ENCODE measurements around the gene ZSCAN22.
A peak's percentile ranks its signal among the peaks of the same experiment; 100 is the strongest.
"Not testable (repeated sequence)": the region's sequence is repeated elsewhere in the genome, so short reads cannot be mapped to it uniquely, and the experiment has no call there.

The ZSCAN22 gene

DNA sequence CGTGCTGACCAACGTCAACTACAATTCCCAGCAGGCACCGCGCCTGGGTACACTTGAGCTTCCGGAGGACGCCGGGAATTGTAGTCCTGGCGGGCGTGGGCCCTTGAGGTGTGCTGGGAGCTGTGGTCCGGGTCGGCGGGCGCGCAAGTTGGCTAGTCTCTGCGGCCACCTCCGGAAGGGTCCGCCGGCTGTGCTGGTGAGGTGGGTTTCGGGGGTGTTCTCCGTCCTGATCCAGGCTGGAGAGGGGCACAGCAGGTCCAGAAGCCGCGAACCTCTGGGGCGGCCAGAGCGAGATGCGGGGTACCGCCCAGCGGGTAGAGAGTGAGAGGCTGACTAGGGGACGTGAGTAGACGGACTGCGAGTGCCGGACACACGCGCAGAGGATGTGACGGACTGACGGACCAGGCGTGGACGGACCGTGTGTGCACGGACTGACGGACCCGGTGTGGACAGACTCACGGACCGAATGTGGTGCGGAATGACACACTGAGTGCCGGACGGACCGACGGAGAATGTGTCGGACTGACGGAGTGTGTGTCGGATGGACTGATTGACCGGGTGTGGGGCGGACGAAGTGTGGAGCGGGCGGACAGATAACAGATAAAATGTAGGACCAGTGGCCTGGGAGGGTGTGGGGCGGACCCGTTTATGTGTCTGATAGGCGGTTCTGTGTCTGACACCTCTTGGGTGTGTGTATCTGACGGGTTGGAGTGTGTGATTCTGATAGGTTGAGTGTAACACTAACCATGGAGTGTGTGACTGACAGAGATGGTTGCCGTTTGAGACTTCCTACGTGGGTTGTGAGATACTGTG is at the start of gene ZSCAN22:
TSS of gene ZSCAN22 (plus strand) at position 81 of the 813 bp plus-strand sequence. CDS start 7,809 bp downstream, outside the sequence.
- no peak for FAIRE-seq

GRCh38 chr19:58277197-58277596 is 49.6 kb upstream of the ZSCAN22 start:
- FAIRE-seq, result no peak

GRCh38 chr19:58277748-58278540 is 48.9 kb upstream of the ZSCAN22 start:
- peak; percentile 85 for FAIRE-seq

GRCh38 chr19:58278541-58279041 is 48.2 kb upstream of the ZSCAN22 start, which contains the start of gene ZNF8:
TSS of gene ZNF8 (plus strand) at chr19:58278955. CDS start at chr19:58279082, 127 bp downstream.
- no peak for FAIRE-seq

- FAIRE-seq, result no peak
These were observed 47.5 kb upstream of the ZSCAN22 start for GRCh38 chr19:58279042-58279924.

DNA sequence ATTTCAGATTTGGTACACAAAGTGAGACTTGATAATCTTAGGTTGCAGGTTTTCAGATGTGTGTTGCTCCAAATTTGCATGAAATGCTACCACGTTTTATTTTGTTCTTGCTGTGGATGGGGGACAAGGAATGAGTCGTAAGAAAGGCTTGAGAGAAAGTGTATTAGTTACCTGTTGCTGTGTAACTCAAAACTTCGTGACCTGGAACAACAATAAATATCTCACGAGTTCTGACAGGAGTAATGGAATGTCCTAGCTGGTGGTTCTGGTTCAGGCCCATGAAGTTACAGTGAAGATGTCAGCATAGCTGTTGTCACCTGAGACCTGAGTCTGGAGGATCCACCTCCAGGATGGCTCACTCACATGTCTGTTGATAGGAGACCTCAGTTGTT is 46.9 kb upstream of the ZSCAN22 start:
- FAIRE-seq, result no peak

- FAIRE-seq, result no peak
These were observed 42.6 kb upstream of the ZSCAN22 start for GRCh38 chr19:58284199-58284598.

DNA sequence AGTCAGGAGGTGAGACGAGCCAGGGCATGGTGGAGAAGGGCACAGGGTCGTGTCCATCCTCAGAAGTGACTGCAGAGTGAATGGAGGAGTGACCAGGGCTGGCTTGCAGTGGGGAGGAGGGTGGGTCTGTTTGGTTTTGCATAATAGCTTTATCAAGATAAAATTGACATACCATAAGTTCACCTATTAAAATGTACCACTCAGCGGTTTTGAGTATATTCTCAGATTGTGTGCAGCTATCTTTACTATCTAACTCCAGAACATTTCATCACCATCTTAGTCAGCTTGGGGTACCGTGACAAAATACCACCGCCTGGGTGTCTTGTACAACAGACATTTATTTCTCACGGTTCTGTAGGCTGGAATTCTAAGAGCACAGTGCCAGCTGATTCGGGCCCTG is 34.9 kb upstream of the ZSCAN22 start:
- FAIRE-seq, result no peak

GRCh38 chr19:58294743-58295374 is 31.9 kb upstream of the ZSCAN22 start:
- FAIRE-seq, result no peak

GRCh38 chr19:58296104-58296503 is 30.7 kb upstream of the ZSCAN22 start:
- no peak for FAIRE-seq

- no peak for FAIRE-seq
These were observed 26.2 kb upstream of the ZSCAN22 start for GRCh38 chr19:58300620-58301019.

DNA sequence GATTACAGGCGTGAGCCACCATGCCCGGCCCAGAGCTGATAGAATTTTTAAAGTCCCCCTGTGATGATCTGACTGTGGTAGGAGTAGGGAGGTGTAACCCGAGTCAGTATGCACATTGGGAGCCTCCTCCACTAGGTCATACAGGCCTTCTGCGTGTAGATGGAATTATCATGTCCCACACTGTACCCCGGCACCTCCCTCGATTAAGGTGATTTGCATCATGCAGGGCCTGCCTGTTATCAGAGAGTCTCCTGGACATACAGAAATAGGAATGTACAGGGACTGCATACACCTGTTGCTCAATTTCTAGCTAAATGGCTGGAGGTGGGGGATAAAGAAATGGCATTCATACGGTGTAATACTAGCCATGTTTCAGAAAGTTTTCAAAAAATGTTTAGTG is 22.5 kb upstream of the ZSCAN22 start:
- no peak for FAIRE-seq

DNA sequence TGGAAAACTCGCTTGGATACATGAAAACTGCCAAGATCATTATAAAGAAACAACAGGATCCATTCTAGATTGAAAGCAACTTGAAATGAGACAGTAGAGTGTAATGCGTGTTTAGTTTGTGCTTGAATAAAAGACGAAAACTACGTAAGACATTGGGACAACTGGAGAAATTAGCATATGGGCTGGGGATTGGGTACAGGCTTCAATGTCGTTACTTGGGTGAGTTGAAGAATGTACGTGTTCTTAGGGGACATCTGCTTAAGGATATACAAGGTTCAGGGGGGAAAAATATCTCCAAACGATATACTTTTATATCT is 22.1 kb upstream of the ZSCAN22 start:
- peak; percentile 53 for FAIRE-seq

- FAIRE-seq, result no peak
These were observed 21.5 kb upstream of the ZSCAN22 start, which contains the start of gene ERVK3-1 for GRCh38 chr19:58305065-58305931. TSS of gene ERVK3-1 (plus strand) at chr19:58305377. CDS start at chr19:58312169, 6,792 bp downstream.

DNA sequence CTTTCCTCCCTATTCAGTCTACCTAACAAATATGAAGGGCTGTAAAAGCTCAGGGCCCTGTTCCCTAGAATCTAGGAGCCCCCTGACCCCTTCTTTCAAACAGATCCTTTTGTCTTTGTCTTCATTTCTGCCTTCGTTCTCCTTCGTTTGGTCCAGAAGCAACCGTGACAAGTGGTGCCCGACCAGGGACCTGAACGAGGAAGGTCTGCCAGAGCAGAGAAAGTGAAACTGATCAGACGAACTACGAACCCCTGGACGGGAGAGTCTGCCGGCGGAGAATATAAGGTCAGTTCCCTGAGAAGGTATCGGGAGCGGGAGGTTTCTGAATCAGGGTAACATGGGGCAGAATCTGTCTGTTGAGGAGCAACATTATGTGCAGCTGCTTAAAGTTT is 20.9 kb upstream of the ZSCAN22 start:
- no peak for FAIRE-seq

DNA sequence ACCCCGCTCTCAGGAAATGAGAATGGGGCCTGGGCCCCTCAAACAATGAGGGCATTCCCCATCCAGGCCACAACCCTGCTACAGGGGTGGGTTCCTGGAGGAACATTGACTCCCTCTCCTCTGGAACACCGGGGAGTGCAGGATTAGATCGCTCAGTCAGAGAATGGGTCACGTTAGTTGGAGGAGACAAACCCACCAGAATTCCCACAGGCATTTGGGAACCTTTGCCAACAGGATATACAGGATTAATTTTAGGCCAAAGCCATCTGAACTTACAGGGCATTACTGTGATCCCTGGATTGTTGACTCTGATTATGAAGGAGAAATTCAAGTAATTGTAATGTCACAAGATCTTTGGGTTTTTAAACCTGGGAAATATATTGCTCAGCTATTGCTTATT is 19.1 kb upstream of the ZSCAN22 start:
- no peak for FAIRE-seq

DNA sequence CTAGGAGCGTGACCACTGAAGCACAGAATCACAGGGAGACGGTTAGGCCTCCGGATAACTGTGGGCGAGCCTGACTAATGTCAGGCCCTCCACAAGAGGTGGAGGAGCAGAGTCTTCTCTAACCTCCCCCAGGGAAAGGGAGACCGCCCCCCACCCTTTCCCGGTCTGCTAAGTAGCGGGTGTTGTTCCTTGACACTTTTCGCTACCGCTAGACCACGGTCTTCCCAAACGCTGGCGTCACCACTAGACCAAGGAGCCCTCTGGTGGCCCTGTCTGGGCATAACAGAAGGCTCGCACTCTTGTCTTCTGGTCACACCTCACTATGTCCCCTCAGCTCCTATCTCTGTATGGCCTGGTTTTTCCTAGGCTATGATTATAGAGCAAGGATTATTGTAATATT is 16.1 kb upstream of the ZSCAN22 start:
- not testable (repeated sequence) for FAIRE-seq

DNA sequence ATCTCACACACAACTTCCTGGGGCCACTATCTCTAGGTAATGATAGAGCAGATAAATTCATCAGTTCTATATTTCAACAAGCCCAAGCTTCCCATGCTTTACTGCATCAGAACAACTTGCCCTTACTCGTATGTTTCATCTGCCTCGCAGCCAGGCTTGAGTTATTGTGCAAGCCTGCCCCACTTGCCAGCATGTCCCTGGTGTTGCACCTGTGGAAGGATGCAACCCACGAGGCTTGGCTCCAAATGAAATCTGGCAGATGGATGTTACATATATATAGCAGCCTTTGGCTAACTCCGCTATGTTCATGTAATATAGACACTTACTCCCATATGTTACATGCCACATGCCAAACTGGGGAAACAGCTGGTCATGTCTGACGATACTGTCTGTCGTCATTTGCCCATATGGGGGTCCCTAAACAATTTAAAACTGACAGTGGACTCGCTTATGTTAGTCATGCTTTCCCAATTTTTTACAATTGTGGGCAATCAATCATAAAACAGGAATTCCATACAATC is 15.4 kb upstream of the ZSCAN22 start:
- FAIRE-seq, result no peak

- FAIRE-seq, result no peak
These were observed 11.2 kb upstream of the ZSCAN22 start for GRCh38 chr19:58315580-58315979.

DNA sequence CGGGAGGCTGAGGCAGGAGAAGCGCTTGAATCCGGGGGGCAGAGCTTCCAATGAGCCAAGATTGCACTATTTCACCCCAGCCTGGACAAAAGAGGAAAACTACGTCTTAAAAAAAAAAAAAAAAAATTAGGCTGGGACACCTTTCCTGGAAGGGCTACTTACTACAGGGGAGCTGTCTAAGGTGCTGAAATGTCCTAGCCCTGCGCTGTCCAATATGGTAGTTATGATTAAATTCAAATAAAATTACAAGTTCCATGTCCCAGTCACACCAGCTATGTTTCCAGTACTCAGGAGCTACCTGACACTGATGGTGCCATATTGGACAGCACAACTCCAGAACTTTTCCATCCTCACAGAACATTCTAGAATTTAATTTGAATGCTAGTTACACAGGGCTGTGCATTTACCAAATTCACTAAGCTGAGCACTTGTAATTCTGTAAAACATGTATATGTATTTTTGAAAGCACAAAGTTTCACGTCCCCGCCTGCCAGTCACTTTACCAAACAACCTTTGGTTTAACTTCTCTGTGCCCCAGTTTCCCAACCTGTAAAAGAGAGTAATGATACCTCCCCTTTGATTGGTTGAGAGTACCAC is 9.2 kb upstream of the ZSCAN22 start:
- no peak for FAIRE-seq

DNA sequence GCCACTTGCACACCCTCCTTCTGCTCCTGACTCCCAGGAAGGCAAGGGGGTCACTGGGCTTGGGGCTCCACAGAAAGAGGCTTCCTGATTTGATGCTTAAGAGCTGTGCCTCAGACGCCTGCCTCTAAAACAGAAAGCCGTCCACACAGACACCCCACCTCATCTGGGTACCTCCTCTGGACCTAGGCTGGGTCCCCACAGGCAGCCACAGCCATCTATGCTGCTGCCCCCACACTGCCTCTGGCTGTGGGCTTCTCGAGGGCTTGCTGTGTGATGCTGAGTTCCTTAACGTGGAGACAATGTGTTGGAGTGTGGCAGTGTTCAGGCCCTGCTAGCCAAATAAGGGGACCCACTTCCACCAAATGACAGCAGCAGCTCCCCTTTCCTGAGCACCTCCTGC is 8.5 kb upstream of the ZSCAN22 start:
- no peak for FAIRE-seq

All from islet of Langerhans (tissue), 1 donor.